ENCODE measurements around the gene EHMT2. TPM values are rescaled to one million over a fixed set of nuclear protein-coding genes. Genes with fewer than 3 reads are reported as not detected.

EHMT2 gene
- total RNA-seq, 1 experiment from 2014 or later = 137 TPM

- DNase-seq (ENCODE audit: low spot score) = no peak
- peak overlapping the region; percentile 60 for H3K27ac Mint-ChIP-seq
- no peaks in the 10 kb centered on the region for H3K27me3 Mint-ChIP-seq (ENCODE audit: low read depth)
- no peaks in the 10 kb centered on the region for H3K36me3 Mint-ChIP-seq
- TF ChIP-seq ZNF263 (CRISPR knock-in tag; IDR thresholded peaks at IDR 0.05; ENCODE audit: low read depth) (no peak), E2F4 (CRISPR knock-in tag; IDR thresholded peaks at IDR 0.05; ENCODE audit: borderline replicate concordance, low read depth) (no peak), ZNF532 (CRISPR knock-in tag; IDR thresholded peaks at IDR 0.05; ENCODE audit: borderline replicate concordance) (no peak), TCF7 (CRISPR knock-in tag; IDR thresholded peaks at IDR 0.05; ENCODE audit: low read depth) (no peak), FOXK1 (CRISPR knock-in tag; IDR thresholded peaks at IDR 0.05) (no peak), FOXJ3 (CRISPR knock-in tag; IDR thresholded peaks at IDR 0.05; ENCODE audit: borderline replicate concordance) (no peak), IRF2 (CRISPR knock-in tag; IDR thresholded peaks at IDR 0.05; ENCODE audit: borderline replicate concordance, low read depth) (no peak), AFF4 (CRISPR knock-in tag; IDR thresholded peaks at IDR 0.05; ENCODE audit: borderline replicate concordance) (no peak), MAX (CRISPR knock-in tag; IDR thresholded peaks at IDR 0.05) (no peak), E2F1 (CRISPR knock-in tag; IDR thresholded peaks at IDR 0.05) (no peak), CREB1 (CRISPR knock-in tag; IDR thresholded peaks at IDR 0.05) (no peak), JUN (CRISPR knock-in tag; IDR thresholded peaks at IDR 0.05) (no peak)
- no peak overlapping the region for H3K4me3 Mint-ChIP-seq
- peaks cover 9% of the 10 kb centered on the region for H3K4me1 Mint-ChIP-seq
- H3K9me3 Mint-ChIP-seq = no peaks in the 10 kb centered on the region
- ChIA-PET CTCF (interaction anchor here (1.0 to 1.7 kb wide), 2 partner anchors 11 to 190 kb away, joined by 4 to 5 read pairs; partner anchors contain the start of gene LY6G5C), POLR2A (no interaction called here)
- peak; percentile 33 for ATAC-seq
Observed at GRCh38 chr6:31871046-31871659, 26.3 kb downstream of the EHMT2 start.

GRCh38 chr6:31870385-31870921 is 27.0 kb downstream of the EHMT2 start:
- POLR2A ChIA-PET = no interaction called here
- H3K27ac Mint-ChIP-seq = no peak overlapping the region
- peak; percentile 68 for ATAC-seq
- no peaks in the 10 kb centered on the region for H3K27me3 Mint-ChIP-seq (ENCODE audit: low read depth)
- peaks cover 9% of the 10 kb centered on the region for H3K4me1 Mint-ChIP-seq
- CTCF ChIA-PET = interaction anchor here (0.7 to 1.7 kb wide), 3 partner anchors 11 to 189 kb away, joined by 3 to 5 read pairs (median 4); partner anchors contain the start of gene LY6G5C
- no peaks in the 10 kb centered on the region for H3K36me3 Mint-ChIP-seq
- no peak for TF ChIP-seq RORB (CRISPR knock-in tag; IDR thresholded peaks at IDR 0.05)
- TF ChIP-seq TEAD1 (CRISPR knock-in tag; IDR thresholded peaks at IDR 0.05) = no peak
- 0 out of 2 replicates have a peak, but pooled peaks have one; percentile 33 for TF ChIP-seq GTF2I (CRISPR knock-in tag; conservative IDR thresholded peaks at IDR 0.05)
- no peak for TF ChIP-seq STAT6 (CRISPR knock-in tag; conservative IDR thresholded peaks at IDR 0.05; ENCODE audit: low read depth)
- TF ChIP-seq ZNF121 (CRISPR knock-in tag; IDR thresholded peaks at IDR 0.05) = 0 out of 2 replicates have a peak, but pooled peaks have one; percentile 79
- H3K9me3 Mint-ChIP-seq = no peaks in the 10 kb centered on the region
- DNase-seq (ENCODE audit: low spot score) = peak; percentile 29
- no peak overlapping the region for H3K4me3 Mint-ChIP-seq

All from WTC11 (cell line).